GM12891 (cell line): ENCODE results near the gene NET1.

Experiments used
- POLR2A ChIP-seq: IDR thresholded peaks from 2 replicates; pipeline ENCODE4 v1.6.1; 2011; ENCODE audit warnings: low read depth, low read length, control low read depth
- POLR2AphosphoS5 ChIP-seq: IDR thresholded peaks from 2 replicates; pipeline ENCODE4 v1.6.1; 2011; ENCODE audit warnings: low read depth, low read length, control low read depth
- POU2F2 ChIP-seq: IDR thresholded peaks from 2 replicates; pipeline ENCODE4 v1.6.1; 2011; ENCODE audit warnings: low read depth, mild to moderate bottlenecking, control low read depth, low read length, moderate library complexity
- TAF1 ChIP-seq: IDR thresholded peaks from 2 replicates; pipeline ENCODE4 v1.6.1; 2011; ENCODE audit warnings: low read depth, low read length, control low read depth

DNA sequence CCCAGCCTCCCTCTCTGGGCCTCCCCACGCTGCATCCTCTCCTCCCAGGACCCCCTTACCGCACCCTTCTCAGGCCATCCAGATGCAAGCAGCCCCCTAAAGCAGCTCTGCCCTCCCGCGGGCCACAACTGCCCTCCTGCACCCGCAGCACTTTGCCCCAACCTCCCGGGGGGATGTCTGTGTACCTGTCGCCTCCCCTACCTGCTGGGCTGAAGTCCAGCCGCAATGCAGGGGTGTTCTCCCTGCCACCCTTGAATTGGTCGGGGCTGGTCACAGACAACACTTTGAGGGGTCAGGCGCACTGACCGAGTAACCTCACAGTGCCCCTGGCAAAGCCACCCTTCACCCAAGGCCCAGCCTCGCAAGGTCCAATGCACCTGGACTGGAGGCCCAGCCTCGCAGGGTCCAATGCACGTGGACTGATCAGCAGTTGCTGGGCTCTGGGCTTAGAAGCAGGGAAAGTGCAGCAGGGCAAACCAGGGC lies 95.3 kb downstream of the NET1 start:
- no peak for TF ChIP-seq POLR2AphosphoS5
- no peak for TF ChIP-seq POLR2A
- no peak for TF ChIP-seq TAF1
- TF ChIP-seq POU2F2: no peak
